Stimulated activated CD8-positive, alpha-beta memory T cell treated with anti-CD3 and anti-CD28 coated beads, Interleukin-7, amount 100 ng/mL, for 4 hours (primary cell): ENCODE data around the gene OR1L8.
"Not testable (repeated sequence)": the region's sequence is repeated elsewhere in the genome, so short reads cannot be mapped to it uniquely, and the experiment has no call there.

Experiments
- DNase-seq, 2 donors: peaks; one replicate each; pipeline ENCODE4 v3.0.0-alpha.2; 2020; ENCODE audit warnings: low read depth in 2 of 2

OR1L8 gene

GRCh38 chr9:122583284-122583683, at the start of gene OR1L8:
Gene OR1L8 (minus strand): TSS chr9:122583384. CDS start chr9:122568477, 14,907 bp downstream.
- not testable (repeated sequence) for DNase-seq

GRCh38 chr9:122619996-122620395, 36.8 kb upstream of the OR1L8 start:
- no peak for DNase-seq

GRCh38 chr9:122614362-122614761, 31.2 kb upstream of the OR1L8 start, which contains the start of gene OR1Q1:
Gene OR1Q1 (plus strand): TSS chr9:122614738. CDS start chr9:122614738, 0 bp downstream.
- no peak for DNase-seq

- DNase-seq, result no peak
These were observed 26.6 kb upstream of the OR1L8 start for GRCh38 chr9:122609804-122610203.

- DNase-seq, result no peak
These were observed 23.4 kb upstream of the OR1L8 start for GRCh38 chr9:122606587-122606986.

GRCh38 chr9:122605691-122606090, 22.5 kb upstream of the OR1L8 start:
- no peak for DNase-seq

- no peak for DNase-seq
These were observed 2.8 kb downstream of the OR1L8 start for GRCh38 chr9:122580360-122580759.

GRCh38 chr9:122579874-122580273, 3.3 kb downstream of the OR1L8 start:
- no peak for DNase-seq

- DNase-seq, result no peak
These were observed 10.7 kb downstream of the OR1L8 start for GRCh38 chr9:122572456-122572855.

GRCh38 chr9:122567901-122568300, 15.3 kb downstream of the OR1L8 start:
- DNase-seq, result no peak

- peak; percentile 21 to 22 for DNase-seq
These were observed 20.9 kb downstream of the OR1L8 start for GRCh38 chr9:122562134-122562760.

- DNase-seq, result no peak
These were observed 21.7 kb downstream of the OR1L8 start for GRCh38 chr9:122561446-122561845.

- DNase-seq, result no peak
These were observed 30.4 kb downstream of the OR1L8 start, which contains the start of gene OR1N2 for GRCh38 chr9:122552812-122553211. Gene OR1N2 (plus strand): TSS chr9:122553112. CDS start chr9:122553212, 100 bp downstream.

GRCh38 chr9:122551371-122551770, 31.8 kb downstream of the OR1L8 start:
- DNase-seq, result no peak

GRCh38 chr9:122546196-122546595, 37.0 kb downstream of the OR1L8 start:
- DNase-seq, result no peak

- no peak for DNase-seq
These were observed 44.4 kb downstream of the OR1L8 start for GRCh38 chr9:122538757-122539156.

- DNase-seq, result not testable (repeated sequence)
These were observed 46.1 kb downstream of the OR1L8 start for GRCh38 chr9:122537066-122537465.

- no peak for DNase-seq
These were observed 47.0 kb downstream of the OR1L8 start for GRCh38 chr9:122536134-122536533.

GRCh38 chr9:122531157-122531556, 52.0 kb downstream of the OR1L8 start:
- DNase-seq, result not testable (repeated sequence)

- no peak for DNase-seq
These were observed 56.0 kb downstream of the OR1L8 start, which contains the start of gene OR1N1 for GRCh38 chr9:122527193-122527592. Gene OR1N1 (minus strand): TSS chr9:122527293. CDS start chr9:122527293, 0 bp downstream.

GRCh38 chr9:122526602-122527001, 56.6 kb downstream of the OR1L8 start:
- DNase-seq, result no peak

GRCh38 chr9:122519376-122519775, 63.8 kb downstream of the OR1L8 start:
- no peak for DNase-seq

GRCh38 chr9:122518841-122519240, 64.3 kb downstream of the OR1L8 start, which contains the start of gene OR1J4:
Gene OR1J4 (plus strand): TSS chr9:122519141. CDS start chr9:122519141, 0 bp downstream.
- no peak for DNase-seq

GRCh38 chr9:122518226-122518625, 65.0 kb downstream of the OR1L8 start:
- no peak for DNase-seq
